GM19397 (cell line): ENCODE measurements around the gene KDM2A.
"Not testable (repeated sequence)": the region's sequence is repeated elsewhere in the genome, so short reads cannot be mapped to it uniquely, and the experiment has no call there.

Experiments
- ATAC-seq: cut with Tn5 transposase; IDR thresholded peaks from one replicate; pipeline ENCODE4 v1.9.1; 2021; ENCODE audit warnings: mild to moderate bottlenecking, moderate library complexity; ENCODE audit not compliant: unreplicated experiment

KDM2A gene

DNA sequence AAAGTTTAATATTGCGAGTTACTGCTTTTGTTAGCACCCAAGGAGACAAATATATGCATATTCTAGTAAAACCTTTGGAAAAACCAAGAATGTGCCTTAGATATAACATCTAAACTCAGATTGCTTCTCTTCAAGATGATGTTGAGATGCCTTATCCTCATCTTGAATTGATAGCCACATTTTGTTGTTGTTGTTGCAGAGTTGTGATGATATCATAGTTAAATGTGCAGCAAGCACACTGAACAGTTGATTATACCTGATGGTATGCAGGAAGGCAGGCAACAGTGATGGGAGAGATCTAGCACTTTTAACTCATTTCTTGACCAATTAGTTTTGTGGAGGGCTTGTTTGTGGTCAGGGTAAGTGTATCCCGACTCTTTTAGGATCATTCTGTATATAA lies 48.0 kb downstream of the KDM2A start:
- ATAC-seq: no peak

- no peak for ATAC-seq
Observed at GRCh38 chr11:67167719-67168118, 48.7 kb downstream of the KDM2A start.

GRCh38 chr11:67168911-67169310 lies 49.8 kb downstream of the KDM2A start:
- not testable (repeated sequence) for ATAC-seq

DNA sequence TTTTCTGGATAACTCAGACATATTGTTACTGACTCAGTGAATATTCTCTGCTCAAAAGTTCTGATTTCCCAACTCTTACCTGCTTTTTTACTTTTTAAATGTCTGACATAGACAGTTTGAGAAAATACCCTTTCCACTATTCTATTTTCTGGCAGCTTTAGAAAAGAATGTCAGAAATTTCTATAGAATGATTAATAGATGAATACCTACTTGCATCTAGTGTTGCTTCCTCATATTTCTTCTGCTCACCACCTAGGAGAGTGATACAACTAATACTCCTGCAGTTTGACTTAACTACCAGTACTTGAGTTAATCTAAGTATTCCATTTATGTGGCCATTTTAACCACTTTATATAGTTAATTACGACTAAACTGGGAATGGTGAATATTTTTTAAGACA lies 55.2 kb downstream of the KDM2A start:
- no peak for ATAC-seq

- no peak for ATAC-seq
Observed at GRCh38 chr11:67177399-67178281, 58.6 kb downstream of the KDM2A start.

DNA sequence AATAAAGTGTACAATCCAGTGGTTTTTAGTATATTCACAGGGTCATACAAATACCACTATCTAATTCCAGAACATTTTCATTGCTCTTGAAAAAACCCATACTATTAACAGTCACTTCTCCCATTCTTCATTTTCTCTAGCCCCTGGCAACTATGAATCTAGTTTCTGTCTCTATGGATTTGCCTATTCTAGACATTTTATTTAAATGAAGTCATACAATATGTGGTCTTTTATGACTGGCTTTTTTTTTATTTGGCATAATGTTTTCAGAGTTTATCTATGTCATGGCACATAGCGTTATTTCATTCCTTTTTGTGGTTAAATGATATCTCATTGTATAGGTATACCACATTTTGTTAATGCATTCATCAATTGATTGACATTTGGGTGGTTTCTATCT lies 59.4 kb downstream of the KDM2A start:
- no peak for ATAC-seq

DNA sequence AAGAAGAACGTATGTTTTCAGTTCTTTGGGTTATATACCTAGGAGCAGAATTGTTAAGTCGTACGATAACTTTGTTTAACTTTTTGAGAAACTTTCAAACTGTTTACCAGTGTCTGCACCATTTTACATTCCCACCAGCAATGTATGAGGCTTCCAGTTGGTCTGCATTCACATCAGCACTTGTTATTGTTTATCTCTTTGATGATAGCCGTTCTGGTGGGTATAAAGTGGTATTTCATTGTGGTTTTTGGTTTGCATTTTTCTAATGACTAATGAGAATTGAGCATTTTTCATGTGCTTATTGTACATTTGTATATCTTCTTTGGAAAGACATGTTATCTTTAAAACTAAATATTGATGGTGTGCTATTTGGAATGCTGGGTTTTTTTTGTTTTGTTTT lies 59.8 kb downstream of the KDM2A start:
- ATAC-seq: no peak

DNA sequence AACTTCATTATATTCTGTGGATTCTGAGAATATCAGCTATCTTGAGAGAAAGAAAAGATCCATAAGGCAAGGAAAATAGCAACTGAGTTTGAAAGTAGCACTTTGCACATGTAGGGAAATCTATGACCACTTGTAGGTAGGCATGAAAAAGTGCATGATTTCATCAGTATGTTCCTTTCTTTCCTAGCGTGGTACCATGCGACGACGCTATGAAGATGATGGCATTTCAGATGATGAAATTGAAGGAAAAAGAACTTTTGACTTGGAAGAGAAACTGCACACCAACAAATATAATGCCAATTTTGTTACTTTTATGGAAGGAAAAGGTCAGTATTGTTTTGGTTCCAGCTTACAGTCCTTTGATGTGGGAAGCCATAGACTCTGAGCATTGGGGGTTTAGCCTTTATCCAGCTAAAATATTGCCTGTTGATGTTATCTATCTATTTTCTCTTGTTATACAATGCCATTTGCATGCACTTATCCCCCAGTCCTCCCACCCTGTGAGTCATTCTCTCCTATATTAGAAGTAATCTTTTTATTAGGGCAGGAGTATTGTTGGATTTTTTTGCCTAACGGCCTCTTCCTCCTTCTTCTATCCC lies 60.9 kb downstream of the KDM2A start:
- no peak for ATAC-seq

DNA sequence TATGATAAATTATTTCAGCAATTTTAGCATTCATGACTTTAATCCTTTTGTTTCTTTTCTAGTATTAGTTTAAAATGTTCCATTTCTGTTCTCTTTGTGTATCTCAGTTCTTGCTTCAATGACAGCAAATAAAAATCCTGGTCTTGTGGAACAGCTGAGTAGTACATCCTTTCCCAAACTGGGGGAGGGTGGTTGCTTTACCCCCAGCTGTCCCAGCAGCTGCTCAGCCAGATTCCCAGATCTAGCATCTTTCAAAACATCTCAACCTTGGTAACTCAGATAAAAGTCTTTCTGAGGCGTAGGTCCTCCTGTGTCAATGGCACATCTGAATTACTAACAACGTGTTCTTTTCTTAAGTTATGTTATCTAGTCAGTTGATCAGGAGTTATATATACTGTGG lies 75.0 kb downstream of the KDM2A start:
- no peak for ATAC-seq

DNA sequence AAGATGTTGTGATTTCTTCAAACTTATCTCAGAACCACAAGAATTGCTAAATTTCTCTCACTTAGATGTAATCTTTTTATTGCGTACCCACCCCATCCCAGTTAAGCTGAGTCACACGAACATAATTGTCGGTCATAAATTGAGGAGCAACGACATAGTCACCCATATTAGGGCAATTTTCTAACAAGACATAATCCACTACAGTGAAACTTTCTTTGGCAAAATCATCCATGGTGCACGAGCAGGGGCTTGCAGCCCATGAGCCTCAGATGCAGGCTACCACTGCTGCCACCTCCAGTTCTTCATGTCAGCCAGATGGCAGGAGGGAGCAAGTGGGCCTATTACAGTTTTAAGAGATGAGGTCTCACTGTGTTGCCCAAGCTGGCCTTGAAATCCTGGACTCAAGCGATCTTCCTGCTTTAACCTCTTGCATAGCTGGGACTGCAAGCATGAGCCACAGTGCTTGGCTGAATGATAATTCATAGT lies 77.0 kb downstream of the KDM2A start:
- no peak for ATAC-seq

DNA sequence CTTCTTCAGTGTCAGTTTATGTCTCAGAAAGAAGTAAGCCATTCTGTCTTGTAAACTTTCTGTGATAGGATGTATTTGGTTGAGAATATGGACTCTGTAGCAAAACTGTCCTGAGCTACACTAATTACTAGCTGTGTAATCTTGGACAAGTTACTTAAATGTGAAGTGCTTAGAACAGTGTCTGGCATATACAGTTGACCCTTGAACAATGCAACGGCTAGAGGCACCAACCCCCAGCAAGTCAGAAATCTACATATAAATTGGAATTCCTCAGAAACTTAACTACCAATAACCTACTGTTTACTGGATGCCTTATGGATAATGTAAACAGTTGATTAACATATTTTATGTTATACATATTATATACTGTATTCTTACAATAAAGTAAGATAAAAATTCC lies 78.5 kb downstream of the KDM2A start:
- no peak for ATAC-seq

DNA sequence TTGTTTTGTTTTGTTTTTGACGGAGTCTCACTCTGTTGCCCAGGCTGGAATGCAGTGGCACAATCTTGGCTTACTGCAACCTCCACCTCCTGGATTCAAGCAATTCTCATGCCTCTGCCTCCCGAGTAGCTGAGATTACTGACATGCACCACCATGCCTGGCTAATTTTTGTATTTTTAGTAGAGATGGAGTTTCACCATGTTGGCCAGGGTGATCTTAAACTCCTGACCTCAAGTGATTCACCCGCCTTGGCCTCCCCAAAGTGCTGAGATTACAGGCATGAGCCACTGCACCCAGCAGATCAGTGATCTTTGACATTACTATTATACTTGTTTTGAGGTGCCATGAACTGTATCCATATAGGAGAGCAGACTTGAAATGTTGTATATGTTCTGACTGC lies 79.7 kb downstream of the KDM2A start:
- not testable (repeated sequence) for ATAC-seq

- no peak for ATAC-seq
Observed at GRCh38 chr11:67199751-67200150, 80.7 kb downstream of the KDM2A start.

GRCh38 chr11:67202028-67202427 lies 83.0 kb downstream of the KDM2A start:
- ATAC-seq: no peak

GRCh38 chr11:67204822-67205221 lies 85.8 kb downstream of the KDM2A start:
- no peak for ATAC-seq

DNA sequence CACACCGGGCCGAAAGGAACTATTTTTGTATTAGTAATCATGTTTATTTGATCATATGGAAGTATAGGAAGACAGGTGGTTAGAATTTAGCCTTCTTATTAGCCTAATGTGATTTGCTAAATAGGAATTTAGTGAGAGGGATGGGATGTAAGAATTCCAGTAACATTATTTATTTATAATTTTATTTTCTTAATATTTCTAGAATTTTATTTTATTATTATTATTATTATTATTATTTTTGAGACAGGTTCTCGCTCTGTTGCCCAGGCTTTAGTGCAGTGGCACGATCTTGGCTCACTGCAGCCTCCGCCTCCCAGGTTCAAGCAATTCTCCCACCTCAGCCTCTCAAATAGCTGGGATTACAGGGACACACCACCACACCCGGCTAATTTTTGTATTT lies 90.2 kb downstream of the KDM2A start:
- not testable (repeated sequence) for ATAC-seq

DNA sequence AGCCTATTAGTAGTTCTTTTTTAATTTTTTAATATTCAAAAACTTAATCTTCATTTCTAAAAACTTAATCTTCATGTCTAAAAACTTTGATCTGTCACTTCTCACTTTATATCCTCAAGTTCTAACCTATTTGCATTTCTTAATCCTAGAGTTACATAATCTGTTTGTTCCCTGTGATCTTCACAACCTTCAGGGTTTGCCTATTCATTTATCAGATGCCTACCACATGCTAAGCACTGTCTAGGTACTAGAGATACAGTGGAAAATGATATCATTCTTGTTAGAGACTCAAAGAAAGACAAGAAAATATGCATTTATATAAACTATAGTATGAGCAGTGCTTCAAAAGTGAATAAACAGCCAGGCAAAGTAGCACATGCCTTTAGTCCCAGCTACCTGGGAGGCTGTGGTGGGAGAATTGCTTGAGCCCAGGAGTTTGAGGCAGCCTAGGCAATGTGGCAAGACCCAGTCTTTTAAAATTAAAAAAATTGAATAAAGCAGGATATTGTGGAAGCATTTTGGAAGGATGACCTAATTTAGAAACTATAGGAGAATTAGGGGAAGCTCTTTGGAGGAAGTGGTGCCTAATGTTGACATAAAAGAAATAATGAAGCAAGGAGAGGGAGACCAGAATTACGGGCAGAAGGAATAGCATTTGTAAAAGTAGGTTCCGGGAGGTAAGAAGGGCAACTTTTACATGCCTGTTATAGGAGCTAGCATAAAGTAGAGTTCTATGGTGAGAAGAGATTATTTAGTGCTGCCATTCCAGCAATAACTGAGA lies 92.8 kb downstream of the KDM2A start:
- ATAC-seq: no peak

- ATAC-seq: no peak
Observed at GRCh38 chr11:67213178-67213621, 94.1 kb downstream of the KDM2A start.

GRCh38 chr11:67227726-67228125 lies 108.7 kb downstream of the KDM2A start:
- ATAC-seq: no peak

- no peak for ATAC-seq
Observed at GRCh38 chr11:67230406-67230805, 111.3 kb downstream of the KDM2A start.

DNA sequence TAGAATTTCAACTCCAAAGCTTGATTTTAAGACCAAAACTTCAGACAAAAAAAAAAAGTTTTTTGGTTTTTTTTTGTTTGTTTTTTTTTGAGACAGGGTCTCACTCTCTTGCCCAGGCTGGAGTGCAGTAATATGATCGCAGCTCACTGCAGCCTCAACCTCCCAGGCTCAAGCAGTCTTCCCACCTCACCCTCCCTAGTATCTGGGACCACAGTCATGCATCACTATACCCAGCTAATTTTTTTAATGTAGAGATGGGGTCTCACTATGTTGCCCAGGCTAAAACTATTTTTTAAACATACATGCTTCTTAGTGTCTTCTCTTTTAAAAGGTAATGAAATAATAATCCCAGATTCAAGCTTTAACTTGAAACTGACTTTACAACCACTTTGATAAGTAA lies 111.8 kb downstream of the KDM2A start:
- no peak for ATAC-seq
